Vagina (tissue), 2 donors: Measurements from ENCODE around the gene PDCD1.

ENCODE experiments used
- CTCF ChIP-seq, 3 experiments: fragments of 450-650 bp in 2 of 3; fragments of 200-600 bp in 1 of 3; sonication (generic) in 1 of 3; IDR thresholded peaks; one replicate each; pipeline ENCODE4 v1.5.1; 2017 to 2019; ENCODE audit warnings: antibody characterized with exemption in 3 of 3, mild to moderate bottlenecking in 2 of 3, moderate library complexity in 2 of 3
- POLR2AphosphoS5 ChIP-seq, 2 donors: sonication (generic); formaldehyde crosslinking; IDR thresholded peaks; one replicate each; pipeline ENCODE4 v1.9.0; 2017; ENCODE audit warnings: antibody characterized with exemption in 2 of 2, mild to moderate bottlenecking in 2 of 2, low read depth in 1 of 2; ENCODE audit not compliant: insufficient read depth in 1 of 2

GRCh38 chr2:241888641-241889040 is 29.9 kb upstream of the PDCD1 start:
- TF ChIP-seq CTCF (IDR thresholded peaks at IDR 0.05) (no peak), POLR2AphosphoS5 (IDR thresholded peaks at IDR 0.05; ENCODE audit: insufficient read depth in 1 of 2, low read depth in 1 of 2) (no peak)
